Embryonic facial prominence (tissue), 1 donor: Measurements from ENCODE around the gene C11orf98.
"Not testable (repeated sequence)": the region's sequence is repeated elsewhere in the genome, so short reads cannot be mapped to it uniquely, and the experiment has no call there.

ENCODE experiments used
- DNase-seq: peaks from one replicate; pipeline ENCODE4 v3.0.0-alpha.2; 2016; ENCODE audit errors: extremely low spot score

C11orf98 gene

DNA sequence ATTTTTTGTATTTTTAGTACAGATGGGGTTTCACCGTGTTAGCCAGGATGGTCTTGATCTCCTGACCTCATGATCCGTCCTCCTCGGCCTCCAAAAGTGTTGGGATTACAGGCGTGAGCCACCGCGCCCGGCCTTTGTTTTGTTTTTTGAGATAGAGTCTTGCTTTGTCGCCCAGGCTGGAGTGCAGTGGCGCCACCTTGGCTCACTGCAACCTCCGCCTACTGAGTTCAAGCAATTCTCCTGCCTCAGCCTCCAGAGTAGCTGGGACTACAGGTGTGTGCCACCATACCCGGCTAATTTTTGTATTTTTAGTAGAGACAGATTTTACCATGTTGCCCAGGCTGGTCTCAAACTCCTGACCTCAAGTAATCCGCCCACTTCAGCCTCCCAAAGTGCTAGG lies 14.7 kb downstream of the C11orf98 start:
- not testable (repeated sequence) for DNase-seq

DNA sequence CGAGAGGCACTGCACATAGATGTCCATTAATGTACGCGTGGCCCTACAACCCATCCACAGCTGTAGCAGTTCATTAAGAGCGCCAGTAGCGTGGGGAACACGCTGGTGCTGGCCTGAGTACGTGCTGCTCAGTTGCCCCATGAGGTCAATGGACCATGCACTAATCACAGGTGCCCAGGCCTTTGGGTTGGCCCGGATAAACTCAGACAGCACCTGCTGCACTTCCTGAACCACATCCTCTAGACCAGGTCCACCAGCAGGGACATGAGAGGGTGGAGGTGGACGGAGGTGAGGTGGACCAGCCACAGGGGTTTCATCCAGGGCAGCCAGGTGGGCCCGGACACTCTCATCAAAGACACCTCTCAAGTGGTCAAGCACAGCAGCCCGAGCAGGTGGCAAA lies 15.5 kb downstream of the C11orf98 start:
- DNase-seq = no peak

DNA sequence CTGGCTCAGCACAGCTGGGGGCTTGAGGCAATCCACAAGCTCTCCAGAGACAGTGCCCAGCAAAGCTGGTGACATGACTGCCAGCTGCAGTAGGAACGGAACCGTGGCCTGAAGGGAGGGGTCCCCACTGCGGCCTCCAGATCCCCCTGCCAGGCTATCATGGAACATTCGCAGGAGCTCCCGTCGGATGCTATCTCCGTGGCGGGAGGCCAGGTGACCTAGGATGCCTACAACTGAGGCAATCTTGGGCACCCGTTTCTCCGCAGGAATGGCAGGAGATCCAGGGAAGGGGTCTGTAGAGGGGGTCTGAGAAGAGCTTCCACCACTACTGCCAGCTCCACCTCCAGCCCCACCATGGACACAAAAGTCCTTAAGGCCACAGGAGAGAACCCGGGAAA lies 16.0 kb downstream of the C11orf98 start:
- no peak for DNase-seq

DNA sequence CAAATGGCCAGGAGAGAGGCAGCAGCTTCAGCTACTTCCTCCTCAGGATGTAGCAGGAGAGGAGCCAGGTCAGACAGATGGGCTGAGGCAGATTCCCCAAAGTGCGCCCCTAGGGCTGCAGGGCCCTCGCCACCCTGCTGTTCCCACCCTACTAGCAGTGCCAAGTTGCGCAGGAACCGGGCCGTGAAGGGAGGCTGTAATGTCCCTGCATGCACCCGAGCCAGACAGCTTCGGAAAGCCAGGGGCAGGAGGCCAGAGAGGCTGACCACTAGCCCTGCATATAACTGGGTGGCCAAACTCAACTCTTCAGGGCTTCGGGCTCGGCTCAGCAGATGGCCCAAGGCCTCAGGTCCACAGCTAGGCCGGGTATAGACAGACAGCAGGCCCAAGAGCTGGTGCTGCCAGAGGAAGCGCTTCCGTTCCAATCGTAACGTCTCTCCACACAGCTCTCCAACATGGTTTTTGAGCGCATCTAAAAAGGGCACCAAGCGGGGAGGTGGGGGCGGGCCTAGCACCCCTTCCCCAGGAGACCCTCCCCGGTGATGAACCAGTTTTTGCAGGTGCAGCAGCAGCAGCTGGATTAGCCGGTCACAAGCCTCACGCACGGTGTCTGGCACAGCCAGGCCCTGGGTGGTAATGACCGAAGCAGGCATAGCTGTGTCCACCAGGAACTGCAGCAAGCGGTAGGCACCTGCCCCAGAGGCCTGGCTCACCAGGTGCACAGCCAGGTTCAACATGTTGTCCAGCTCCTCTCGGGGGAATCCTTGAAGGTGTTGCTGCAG lies 16.6 kb downstream of the C11orf98 start:
- DNase-seq = no peak

DNA sequence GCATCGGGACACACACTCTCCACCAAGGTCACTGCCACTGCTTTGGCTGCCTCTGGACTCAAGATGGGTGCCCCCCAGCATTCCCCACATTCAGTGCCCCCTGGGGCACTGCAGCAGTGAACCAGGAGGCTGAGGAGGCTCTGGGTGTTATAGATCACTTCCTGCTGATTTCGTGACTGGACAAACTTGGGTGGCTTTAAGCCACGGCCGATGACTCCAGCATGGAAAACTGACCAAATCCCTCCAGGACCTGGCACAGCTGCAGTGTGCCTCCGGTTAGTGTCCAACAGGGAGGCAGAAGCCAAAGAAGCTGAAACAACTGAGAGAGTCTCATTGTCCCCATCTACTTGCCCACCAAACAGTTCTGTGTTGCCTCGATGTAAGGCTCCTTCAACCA lies 17.4 kb downstream of the C11orf98 start:
- no peak for DNase-seq

DNA sequence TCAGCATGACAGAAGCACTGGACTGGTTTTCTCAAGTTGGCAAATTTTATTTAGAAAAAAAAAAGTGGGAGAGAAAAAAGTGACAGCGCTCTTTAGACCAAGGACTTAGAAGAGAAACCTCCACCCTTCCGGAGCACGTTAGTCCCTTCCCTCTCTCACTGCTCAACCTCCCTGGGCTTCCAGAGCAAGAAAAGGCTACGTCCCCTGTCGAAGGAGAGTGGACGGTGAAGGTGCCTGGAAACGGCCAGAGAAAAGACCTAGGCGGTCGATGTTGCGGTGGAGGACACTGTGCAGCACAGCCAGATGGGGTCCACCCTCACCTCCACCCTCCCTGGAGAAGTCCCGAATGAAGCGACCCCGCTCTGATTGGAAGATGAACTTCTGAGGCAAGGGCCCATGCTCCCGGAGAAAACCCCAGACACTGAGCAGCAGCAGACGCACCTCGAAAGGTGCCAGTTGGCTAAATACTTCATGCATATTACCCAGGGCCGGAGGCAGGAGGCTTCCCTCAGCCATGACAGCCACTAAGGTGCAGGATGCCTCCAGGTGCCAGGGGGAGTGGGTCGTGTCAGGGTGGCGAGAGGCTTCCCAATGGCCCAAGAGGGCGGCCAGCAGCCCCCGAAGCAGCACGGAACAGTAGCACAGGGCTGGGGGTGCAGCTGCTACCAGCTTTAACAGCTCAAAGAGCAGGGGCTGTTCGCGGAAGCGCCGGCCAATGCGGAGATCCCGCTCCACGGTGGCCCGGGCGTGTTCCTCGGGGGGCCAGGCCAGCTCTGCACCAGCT lies 18.0 kb downstream of the C11orf98 start:
- DNase-seq = no peak

DNA sequence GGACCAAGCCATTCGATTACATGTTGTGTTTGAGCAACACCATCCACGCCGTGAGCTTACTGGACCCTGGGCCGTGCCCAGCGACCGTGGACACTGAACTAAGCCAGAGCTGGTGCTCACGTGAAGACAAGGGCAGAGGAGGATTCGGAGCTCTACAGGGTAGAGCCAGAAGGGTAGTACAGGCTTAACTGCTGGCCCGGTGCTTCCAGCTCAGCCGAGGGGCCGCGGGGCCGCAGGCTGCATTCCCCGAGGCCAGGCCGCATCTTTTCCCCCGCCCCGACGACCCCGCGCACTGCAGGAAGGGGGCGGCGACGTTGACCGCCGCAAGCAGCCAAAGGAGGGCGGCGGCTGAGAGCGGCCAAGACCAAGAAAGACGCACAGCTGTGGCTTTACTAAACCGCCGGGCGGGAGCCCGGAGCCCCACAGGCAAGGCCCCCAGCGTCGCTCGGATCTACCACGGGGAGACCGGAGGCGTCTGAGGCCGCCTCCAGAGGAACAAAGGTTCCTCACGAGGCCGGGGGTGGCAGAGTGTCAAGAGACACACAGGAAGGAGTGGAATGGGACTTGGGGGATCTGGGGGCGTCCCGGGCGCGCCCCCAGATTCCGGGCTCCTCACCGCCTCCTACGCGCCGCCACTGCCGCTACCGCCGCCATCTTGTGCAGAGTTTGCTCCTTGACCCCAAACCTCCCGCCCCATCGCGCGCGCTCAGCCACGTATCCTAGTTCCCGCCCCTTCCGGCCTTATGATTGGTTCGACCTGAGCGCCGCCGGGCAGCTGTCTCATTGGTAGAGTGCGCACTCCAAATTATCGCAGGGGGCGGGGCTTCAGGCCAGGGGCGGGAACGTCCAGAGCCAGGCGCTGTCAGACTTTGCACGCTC lies 18.8 kb downstream of the C11orf98 start, which contains the start of gene GANAB:
TSS of gene GANAB (minus strand) at position 668 of the 879 bp plus-strand sequence. CDS start at position 654, 14 bp downstream.
- DNase-seq = peak; percentile 96

DNA sequence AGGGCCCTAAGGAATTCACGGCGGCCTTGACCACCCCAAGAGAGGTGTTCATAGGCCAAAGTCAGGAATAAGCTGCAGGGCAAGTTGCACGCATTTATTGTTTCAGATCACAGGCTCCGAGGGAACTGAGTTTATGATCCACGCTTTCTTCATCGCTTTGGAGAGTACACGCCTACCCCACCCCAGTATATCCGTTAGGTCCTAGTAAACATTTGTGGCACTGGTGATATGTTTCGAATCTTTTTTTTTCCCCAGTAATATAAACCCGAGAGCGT lies 19.4 kb downstream of the C11orf98 start:
- DNase-seq = no peak

DNA sequence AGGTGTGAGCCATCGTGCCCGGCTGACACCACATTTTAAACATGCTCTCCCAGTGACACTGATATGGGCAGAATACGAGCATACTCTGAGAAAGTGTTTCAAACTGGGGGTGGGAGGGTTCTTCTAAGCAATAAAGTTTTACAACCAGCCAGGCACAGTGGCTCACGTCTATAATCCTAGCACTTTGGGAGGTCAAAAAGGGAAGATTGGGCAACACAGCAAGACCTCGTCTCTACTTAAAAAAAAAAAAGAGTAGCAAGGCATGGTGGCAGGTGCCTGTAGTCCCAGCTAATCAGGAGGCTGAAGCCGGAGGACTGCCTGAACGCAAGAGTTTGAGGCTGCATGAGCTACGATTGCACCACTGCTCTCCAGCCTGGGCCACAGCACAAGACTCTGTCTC lies 20.8 kb downstream of the C11orf98 start:
- no peak for DNase-seq

DNA sequence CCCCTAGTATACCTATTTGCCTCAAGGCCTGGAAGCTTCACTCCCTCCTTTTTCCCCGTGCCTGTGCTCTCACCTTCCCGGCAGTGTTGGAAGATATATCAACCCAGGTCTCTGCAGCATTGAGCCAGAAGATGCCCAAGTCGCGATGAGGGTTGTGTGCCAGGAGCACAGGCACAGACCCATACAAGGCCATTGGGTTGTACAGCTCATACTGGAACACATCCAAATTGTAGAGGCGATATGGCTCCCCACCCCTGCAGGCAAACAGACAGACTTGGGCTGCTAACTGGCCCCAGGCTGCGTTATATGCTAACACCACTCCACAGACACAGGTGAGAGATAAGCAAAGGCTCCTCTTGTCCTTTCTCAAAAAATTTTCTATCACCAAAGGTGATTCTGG lies 32.5 kb downstream of the C11orf98 start:
- no peak for DNase-seq

DNA sequence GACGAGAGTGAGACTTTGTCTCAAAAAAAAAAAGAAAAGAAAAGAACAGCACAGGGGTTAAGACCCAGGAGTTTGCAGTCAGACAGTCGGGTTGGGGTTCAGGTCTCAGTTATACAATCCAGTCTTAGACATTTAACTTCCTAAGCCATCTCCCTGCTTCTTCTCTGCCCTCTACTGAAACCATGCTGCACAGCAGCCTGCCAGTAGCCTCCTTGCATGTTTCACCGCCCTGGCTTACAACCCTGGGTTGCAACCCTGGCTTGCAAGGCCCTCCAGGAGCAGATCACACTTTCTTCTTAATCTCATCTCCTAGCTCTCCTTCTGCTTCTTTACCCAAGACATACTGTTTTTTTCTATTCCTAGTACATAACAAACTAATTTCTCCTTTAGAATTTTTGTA lies 37.3 kb downstream of the C11orf98 start:
- no peak for DNase-seq

DNA sequence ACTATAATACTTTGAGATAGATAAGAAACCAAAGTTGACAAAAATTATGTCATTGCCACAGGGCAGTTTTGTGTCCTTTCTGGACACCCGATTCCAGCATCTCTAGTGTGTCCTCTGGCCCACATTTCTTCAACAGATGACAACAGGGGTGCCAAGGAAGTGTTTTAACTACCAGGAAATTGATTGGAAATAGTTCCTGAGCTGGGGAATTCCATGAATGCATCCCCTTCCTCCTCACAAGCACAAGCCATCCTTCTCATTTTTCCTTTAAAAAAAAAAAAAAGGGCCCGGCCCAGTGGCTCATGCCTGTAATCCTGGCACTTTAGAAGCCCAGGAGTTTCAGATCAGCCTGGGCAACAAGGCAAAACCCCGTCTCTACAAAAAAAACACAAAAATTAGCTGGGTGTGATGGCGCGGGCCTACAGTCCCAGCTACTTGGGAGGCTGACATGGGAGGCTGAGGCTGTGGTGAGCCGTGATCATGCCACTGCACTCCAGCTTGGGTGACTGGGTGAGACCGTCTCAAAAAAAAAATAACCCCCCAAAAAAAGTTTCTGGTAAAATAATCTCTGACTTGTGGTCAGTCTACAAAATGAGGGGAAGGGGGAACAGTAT lies 42.4 kb downstream of the C11orf98 start:
- DNase-seq = no peak

DNA sequence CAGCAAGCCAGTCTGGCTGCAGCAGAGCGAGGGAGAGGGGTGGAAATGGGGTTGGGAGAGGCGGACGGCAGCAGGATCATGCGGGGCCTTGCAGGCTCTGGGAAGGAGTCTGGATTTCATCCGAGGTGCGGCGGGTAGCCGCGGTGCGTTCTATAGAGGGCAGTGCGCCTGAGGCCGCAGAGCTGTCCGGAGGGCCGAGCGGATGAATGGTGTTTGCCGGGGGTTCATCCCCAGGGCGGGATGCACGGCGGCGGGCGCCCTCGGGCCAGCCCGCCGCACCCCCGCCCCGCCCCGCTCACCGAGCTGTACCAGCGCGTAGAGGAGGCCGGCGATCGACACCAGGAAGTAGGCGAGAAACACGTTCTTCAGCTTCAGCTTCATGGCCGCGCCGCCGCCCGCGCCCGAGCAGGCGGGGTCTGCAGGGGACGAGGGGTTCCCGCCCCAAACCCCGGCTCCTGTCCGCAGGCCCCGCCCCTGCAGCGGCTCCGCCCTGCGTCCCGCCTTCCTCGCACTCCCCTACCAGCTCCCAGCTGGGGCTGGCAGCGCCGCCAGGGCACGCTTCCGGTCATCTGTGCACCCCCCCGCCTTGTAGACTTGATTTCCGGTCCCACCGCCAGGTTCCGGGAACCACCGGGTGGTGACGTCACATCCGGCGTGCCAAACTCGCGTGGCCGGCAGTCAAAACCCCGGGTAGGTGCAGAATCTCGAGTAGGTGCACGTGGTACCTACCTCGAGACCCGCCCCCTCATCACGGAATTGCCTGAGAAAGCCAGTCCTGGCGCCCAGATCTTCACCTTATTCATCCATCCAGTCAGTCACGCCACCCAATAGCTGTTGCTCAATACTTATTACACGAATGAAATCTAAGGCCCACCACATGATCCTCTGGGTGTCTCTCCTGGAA lies 43.2 kb downstream of the C11orf98 start, which contains the start of gene B3GAT3:
TSS of gene B3GAT3 (minus strand) at position 420 of the 904 bp plus-strand sequence. CDS start at position 381, 39 bp downstream.
- DNase-seq = peak; percentile 80

DNA sequence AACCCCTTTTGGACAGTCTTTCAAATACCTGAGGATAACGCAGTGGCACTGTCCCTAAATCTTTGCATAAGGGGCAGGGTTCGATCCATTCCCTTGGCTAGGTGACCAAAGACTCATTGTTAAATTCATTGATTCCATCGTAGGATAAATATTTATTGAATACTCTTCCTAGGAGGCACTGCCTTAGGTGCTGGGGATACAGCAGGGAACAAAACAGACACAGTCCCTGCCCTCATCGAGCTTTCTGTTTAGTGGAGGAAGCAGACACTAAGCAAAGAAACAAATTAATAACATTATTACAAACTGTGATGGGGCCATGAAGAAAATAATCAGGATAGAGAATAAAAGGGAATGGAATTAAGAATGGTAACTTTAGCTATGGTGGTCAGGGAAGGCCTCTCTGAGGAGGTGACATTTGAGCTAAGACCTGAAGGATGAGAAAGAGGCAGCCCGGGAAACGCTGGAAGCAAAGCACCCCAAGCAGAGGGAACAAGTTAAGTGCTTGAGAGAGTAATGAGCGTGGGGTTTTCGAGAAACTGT lies 43.9 kb downstream of the C11orf98 start:
- DNase-seq = no peak

DNA sequence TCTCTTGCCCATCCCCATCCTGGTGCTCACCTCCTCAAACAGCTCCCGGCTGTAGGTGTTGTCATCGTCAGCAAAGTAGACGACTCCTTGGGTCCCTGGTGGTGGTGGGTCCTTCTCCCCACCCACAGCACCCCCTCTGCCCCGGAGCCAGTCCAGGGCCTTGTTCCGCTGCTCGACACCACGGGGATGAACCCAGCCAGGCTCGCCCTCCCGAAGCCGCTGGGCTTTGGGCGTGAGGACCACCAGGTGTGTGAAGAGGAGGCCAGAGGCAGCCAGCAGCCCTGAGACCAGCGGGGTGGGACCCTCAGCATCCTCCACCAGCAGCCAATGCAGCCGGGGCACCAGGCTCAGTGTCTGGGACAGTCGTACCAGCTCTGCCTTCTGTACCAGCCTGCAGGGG lies 48.1 kb downstream of the C11orf98 start:
- DNase-seq = not testable (repeated sequence)

DNA sequence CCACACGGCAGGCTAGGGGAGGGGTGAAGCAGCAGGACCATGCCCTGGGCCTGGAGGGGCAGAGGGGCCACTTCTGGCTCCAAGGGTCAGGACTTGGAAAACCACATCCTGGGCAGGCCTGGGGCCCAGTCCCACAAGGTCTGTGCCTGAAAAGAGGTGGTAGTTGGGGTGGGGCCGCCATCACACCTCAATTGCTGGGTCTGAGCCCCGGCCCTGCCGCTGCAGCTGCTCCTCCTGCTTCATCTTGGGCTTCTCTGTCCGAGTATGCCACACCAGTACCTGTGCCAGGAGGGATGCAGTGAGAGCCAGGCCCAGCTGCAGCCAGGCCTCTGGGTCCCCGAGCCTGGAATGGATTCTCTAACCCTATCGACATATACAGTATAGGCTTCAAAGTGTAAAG lies 49.5 kb downstream of the C11orf98 start:
- no peak for DNase-seq

DNA sequence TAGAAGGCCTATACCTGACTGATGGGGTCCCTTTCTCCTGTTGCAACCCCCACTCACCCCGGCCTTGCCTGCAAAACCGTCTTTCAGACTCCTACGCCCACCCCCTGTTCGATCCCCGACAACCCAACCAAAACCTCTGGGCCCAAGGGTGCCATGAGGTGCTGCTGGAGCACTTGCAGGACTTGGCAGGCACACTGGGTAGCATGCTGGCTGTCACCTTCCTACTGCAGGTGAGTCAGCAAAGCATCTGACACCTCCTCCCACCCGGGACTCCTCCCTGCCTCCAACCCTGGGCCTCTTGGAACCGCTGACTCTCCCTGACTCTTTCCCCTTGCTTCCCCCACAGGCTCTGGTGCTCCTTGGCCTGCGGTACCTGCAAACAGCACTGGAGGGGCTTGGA lies 50.7 kb downstream of the C11orf98 start:
- no peak for DNase-seq

DNA sequence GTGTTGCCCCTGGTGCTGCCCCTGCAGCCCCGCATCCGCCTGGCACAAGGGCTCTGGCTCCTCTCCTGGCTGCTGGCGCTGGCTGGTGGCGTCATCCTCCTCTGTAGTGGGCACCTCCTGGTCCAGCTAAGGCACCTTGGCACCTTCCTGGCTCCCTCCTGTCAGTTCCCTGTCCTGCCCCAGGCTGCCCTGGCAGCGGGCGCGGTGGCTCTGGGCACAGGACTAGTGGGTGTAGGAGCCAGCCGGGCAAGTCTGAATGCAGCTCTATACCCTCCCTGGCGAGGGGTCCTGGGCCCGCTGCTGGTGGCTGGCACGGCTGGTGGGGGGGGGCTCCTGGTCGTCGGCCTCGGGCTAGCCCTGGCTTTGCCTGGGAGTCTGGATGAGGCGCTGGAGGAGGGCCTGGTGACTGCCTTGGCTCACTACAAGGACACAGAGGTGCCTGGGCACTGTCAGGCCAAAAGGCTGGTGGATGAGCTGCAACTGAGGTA lies 51.7 kb downstream of the C11orf98 start:
- DNase-seq = no peak
